Mammary epithelial cell (primary cell): ENCODE results near the gene KCNMB2.

Experiments used
- EZH2 ChIP-seq: IDR thresholded peaks from 2 replicates; pipeline ENCODE4 v1.6.1; 2012; ENCODE audit warnings: low read length, inconsistent platforms, borderline replicate concordance
- TF ChIP-seq, protein P1 (sequence below), 2 donors: IDR thresholded peaks in 1 of 2; conservative IDR thresholded peaks in 1 of 2; 2 replicates each; pipeline ENCODE4 v1.5.1; 2011 to 2012; ENCODE audit warnings: inconsistent platforms in 2 of 2, low read length in 2 of 2, mild to moderate bottlenecking in 2 of 2, control low read depth in 1 of 2, low read depth in 1 of 2; ENCODE audit not compliant: insufficient read depth in 1 of 2; ENCODE audit errors: extremely low read depth in 1 of 2

DNA sequence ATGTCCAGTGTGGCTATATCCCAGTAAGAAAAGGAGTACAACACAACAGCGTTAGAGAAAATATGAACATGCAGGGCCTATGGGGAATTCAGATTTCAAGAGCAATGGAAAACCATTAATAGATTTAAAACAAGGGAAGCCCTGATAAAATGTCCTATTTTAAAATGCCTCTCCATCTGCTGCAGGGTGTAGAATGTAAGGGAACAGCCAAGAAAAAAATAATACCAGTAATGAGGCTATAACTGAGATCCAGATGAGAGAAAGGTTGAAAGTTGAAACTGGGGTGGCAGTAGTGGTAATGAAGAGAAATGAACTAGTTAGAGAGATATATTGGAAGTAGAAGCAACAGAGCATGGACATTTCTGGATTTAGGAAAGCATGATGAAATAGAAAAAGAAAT lies 226.1 kb downstream of the KCNMB2 start:
- TF ChIP-seq, protein P1, sequence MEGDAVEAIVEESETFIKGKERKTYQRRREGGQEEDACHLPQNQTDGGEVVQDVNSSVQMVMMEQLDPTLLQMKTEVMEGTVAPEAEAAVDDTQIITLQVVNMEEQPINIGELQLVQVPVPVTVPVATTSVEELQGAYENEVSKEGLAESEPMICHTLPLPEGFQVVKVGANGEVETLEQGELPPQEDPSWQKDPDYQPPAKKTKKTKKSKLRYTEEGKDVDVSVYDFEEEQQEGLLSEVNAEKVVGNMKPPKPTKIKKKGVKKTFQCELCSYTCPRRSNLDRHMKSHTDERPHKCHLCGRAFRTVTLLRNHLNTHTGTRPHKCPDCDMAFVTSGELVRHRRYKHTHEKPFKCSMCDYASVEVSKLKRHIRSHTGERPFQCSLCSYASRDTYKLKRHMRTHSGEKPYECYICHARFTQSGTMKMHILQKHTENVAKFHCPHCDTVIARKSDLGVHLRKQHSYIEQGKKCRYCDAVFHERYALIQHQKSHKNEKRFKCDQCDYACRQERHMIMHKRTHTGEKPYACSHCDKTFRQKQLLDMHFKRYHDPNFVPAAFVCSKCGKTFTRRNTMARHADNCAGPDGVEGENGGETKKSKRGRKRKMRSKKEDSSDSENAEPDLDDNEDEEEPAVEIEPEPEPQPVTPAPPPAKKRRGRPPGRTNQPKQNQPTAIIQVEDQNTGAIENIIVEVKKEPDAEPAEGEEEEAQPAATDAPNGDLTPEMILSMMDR (conservative IDR thresholded peaks at IDR 0.05 in 1 of 2, IDR thresholded peaks at IDR 0.05 in 1 of 2; ENCODE audit: extremely low read depth in 1 of 2, insufficient read depth in 1 of 2, low read depth in 1 of 2, low read length in 2 of 2) = no peak
- TF ChIP-seq EZH2 = no peak
